Measurements from ENCODE around the gene TTC1. TPM values are rescaled to one million over a fixed set of nuclear protein-coding genes. Genes with fewer than 3 reads are reported as not detected.
"Not testable (repeated sequence)": the region's sequence is repeated elsewhere in the genome, so short reads cannot be mapped to it uniquely, and the experiment has no call there.

TTC1 gene
- total RNA-seq, 2 experiments from 2014 or later, result 46.9 to 57.2 TPM

DNA sequence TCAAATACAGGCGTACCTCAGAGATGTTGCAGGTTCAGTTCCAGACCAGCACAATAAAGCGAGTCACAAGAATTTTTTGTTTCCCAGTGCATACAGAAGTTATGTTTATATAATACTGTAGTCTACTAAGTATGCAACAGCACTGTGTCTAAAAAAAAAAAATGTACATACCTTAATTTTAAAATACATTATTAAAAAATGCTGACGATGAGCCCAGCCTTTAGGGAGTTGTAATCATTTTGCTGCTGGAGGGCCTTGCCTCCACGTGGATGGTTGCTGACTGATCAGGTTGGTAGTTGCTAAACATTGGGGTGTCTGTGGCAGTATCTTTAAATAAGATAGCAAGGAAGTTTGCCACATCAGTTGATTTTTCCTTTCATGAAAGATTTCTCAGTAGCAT lies 48.3 kb downstream of the TTC1 start:
- no peaks in the 10 kb centered on the region for H3K27me3 Mint-ChIP-seq
- no peak for DNase-seq
- H3K9me3 Mint-ChIP-seq, result no peaks in the 10 kb centered on the region
- H3K27ac Mint-ChIP-seq, result no peak overlapping the region
- ChIA-PET POLR2A (no interaction called here), CTCF (interaction anchor here (0.6 kb wide), 1 partner anchor 460 kb away, joined by 3 read pairs; no protein-coding TSS in a partner anchor)
- no peaks in the 10 kb centered on the region for H3K4me1 Mint-ChIP-seq
- peaks cover 39% of the 10 kb centered on the region for H3K36me3 Mint-ChIP-seq (ENCODE audit: low read depth)
- no peak overlapping the region for H3K4me3 Mint-ChIP-seq

DNA sequence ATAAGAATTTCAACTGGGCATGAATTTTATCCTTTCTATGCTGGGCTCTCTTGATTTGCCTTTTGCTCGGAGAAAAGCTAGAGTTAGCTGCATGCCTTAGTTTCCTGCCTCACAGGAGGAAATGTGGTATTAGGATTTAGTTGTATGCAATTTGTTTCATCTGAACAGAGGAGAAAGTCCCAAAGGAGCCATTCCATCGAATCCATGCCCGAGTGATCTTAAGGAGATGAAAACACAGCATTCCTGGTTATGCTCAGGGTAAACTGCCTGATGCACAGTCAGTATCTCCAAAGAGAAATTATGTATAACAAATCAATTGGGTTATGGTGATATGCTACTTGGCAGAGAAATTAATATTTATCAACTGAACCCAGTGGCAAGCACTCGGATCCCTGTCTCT lies 51.1 kb downstream of the TTC1 start:
- DNase-seq, result no peak
- CTCF ChIA-PET, result interaction anchor here (1.1 to 1.3 kb wide), 2 partner anchors 9 to 38 kb away, joined by 3 to 4 read pairs; no protein-coding TSS in a partner anchor
- H3K4me3 Mint-ChIP-seq, result no peak overlapping the region
- H3K27ac Mint-ChIP-seq, result no peak overlapping the region
- no peaks in the 10 kb centered on the region for H3K9me3 Mint-ChIP-seq
- POLR2A ChIA-PET, result no interaction called here
- H3K27me3 Mint-ChIP-seq, result no peaks in the 10 kb centered on the region
- H3K36me3 Mint-ChIP-seq (ENCODE audit: low read depth), result peaks cover 36% of the 10 kb centered on the region
- no peaks in the 10 kb centered on the region for H3K4me1 Mint-ChIP-seq

DNA sequence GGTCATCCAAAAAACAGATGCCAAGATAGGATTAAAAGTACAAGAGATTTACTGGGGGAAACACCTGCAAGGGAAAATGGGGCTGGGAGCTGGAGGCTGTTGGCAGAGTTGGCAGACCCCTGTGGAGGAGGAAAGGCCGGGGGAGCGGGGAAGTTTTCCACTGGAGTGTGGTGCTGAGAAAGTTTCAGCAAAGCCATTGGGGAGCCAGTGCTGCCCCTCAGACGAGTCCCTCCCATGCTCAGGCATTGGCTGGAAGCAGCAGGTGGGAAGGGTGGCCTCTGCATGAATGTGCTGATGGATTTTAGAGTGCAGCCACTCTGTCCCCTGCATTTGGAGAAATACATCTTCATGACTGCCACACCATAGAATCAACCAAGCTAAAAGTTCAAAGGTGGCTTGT lies 52.8 kb downstream of the TTC1 start:
- H3K9me3 Mint-ChIP-seq, result no peaks in the 10 kb centered on the region
- no peak for DNase-seq
- H3K4me1 Mint-ChIP-seq, result no peaks in the 10 kb centered on the region
- H3K36me3 Mint-ChIP-seq (ENCODE audit: low read depth), result peaks cover 22% of the 10 kb centered on the region
- H3K27ac Mint-ChIP-seq, result no peak overlapping the region
- ChIA-PET POLR2A (no interaction called here), CTCF (no interaction called here)
- H3K27me3 Mint-ChIP-seq, result no peaks in the 10 kb centered on the region
- H3K4me3 Mint-ChIP-seq, result no peak overlapping the region

DNA sequence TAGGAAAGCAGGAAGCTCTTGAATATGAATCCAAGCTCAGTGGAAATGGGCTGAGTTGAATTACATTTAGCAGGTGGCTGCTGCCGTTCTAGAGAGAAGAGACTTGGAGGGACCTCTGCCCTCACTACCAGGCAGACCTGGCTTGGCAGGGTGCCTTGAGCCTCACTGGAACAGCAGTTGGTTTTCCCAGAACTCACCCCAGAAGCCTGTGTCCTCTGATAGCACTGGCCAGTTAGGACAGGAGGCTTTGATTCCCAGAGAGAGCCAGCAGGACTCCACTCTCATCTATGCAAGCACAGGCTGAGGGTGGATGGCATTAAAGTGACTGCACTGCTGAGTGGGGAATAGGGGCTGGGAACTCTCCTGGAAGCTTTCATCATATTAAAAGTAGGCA lies 55.5 kb downstream of the TTC1 start:
- Mint-ChIP-seq H3K4me1 (no peaks in the 10 kb centered on the region), H3K27ac (no peak overlapping the region), H3K9me3 (no peaks in the 10 kb centered on the region), H3K36me3 (ENCODE audit: low read depth) (peaks cover 15% of the 10 kb centered on the region), H3K27me3 (no peaks in the 10 kb centered on the region), H3K4me3 (no peak overlapping the region)
- ChIA-PET POLR2A (no interaction called here), CTCF (interaction anchor here (0.6 to 1.3 kb wide), 3 partner anchors 15 to 53 kb away, joined by 3 to 4 read pairs (median 3); no protein-coding TSS in a partner anchor)
- DNase-seq, result no peak

DNA sequence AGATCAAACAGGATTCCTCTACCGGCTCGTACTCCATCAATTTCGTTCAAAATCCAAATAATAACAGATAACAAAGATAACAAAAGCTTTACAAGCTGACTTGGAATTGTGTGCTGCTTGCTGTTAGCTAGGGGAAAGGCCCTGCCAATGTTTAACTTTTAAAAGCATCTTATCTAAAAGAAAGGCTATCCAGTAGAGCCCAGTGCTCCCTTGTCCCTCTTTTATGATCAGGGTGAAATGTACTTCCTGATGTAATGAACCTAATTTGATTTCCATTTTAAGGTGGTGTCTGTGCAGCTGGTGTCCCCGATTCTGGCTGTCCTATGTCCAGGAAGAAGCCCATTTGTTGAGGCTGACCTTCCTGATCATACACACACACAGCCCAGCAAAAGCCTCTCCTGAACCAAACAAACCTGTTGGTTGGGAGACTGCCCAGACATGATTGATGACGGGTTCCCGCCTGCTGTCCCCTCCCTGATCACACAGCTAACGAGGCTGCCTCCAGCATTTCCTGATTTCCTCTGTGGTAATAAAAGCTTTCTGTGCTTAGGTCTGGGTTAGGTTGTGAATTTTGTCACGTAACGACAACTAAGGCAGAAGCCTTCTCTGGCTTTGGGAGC lies 56.2 kb downstream of the TTC1 start:
- DNase-seq, result no peak
- H3K4me3 Mint-ChIP-seq, result no peak overlapping the region
- no peaks in the 10 kb centered on the region for H3K4me1 Mint-ChIP-seq
- H3K9me3 Mint-ChIP-seq, result no peaks in the 10 kb centered on the region
- H3K36me3 Mint-ChIP-seq (ENCODE audit: low read depth), result peaks cover 11% of the 10 kb centered on the region
- peak overlapping the region; percentile 31 for H3K27ac Mint-ChIP-seq
- no peaks in the 10 kb centered on the region for H3K27me3 Mint-ChIP-seq
- CTCF ChIA-PET, result interaction anchor here (1.4 kb wide), 1 partner anchor 9 kb away, joined by 3 read pairs; no protein-coding TSS in a partner anchor
- POLR2A ChIA-PET, result no interaction called here

GRCh38 chr5:160069120-160069519 lies 60.2 kb downstream of the TTC1 start:
- CTCF ChIA-PET, result interaction anchor here (0.7 to 1.0 kb wide), 4 partner anchors 9 to 39 kb away, joined by 3 to 5 read pairs (median 4); no protein-coding TSS in a partner anchor
- H3K27me3 Mint-ChIP-seq; H3K4me3 Mint-ChIP-seq; POLR2A ChIA-PET; DNase-seq; H3K9me3 Mint-ChIP-seq; H3K4me1 Mint-ChIP-seq; H3K36me3 Mint-ChIP-seq (ENCODE audit: low read depth); H3K27ac Mint-ChIP-seq: not testable (repeated sequence)

DNA sequence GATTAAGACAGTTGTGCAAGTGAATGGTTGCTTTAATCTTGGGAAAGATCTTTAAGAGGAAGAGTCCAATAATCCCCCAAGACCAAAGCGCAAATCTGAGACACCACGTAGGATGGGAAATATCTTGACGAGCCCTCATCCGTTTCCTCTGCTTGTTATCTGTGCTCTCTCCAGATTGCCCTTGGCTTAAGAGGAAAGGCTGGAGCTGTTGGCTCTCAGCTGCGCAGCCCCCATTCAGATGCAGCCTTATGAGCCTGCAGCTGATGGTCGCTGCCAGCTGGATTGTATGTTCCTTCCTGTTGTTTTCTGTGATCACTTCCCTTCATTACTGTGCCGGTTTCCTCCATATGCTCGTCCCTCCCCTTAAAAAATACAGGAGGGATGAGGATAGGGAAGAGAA lies 62.6 kb downstream of the TTC1 start:
- Mint-ChIP-seq H3K4me1 (peaks cover 6% of the 10 kb centered on the region), H3K36me3 (ENCODE audit: low read depth) (no peaks in the 10 kb centered on the region), H3K27ac (no peak overlapping the region), H3K27me3 (no peaks in the 10 kb centered on the region), H3K4me3 (no peak overlapping the region), H3K9me3 (no peaks in the 10 kb centered on the region)
- ChIA-PET POLR2A (no interaction called here), CTCF (interaction anchor here (1.4 to 1.7 kb wide), 2 partner anchors 37 to 50 kb away, joined by 4 to 6 read pairs; no protein-coding TSS in a partner anchor)
- no peak for DNase-seq

DNA sequence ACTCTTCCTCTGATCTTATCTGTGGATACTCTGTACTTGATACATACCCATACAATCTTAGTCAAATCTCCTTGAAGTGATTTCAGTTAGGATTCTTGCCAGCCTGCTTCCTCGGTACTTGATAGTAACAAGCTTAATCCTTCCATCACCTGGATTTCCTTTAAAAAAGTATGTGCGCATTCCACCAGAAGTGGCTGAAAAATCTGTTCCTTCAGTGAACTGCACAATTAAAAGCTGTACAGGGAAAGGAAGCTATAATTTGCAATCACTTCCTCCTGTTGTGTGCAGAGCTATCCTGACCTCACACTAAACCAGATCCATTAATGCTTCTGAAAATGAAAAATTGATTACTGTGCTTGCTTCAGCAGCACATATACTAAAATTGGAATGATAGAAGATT lies 63.0 kb downstream of the TTC1 start:
- Mint-ChIP-seq H3K4me3 (no peak overlapping the region), H3K36me3 (ENCODE audit: low read depth) (no peaks in the 10 kb centered on the region)
- POLR2A ChIA-PET, result no interaction called here

GRCh38 chr5:160075073-160075472 lies 66.1 kb downstream of the TTC1 start:
- DNase-seq, result no peak
- Mint-ChIP-seq H3K36me3 (ENCODE audit: low read depth) (no peaks in the 10 kb centered on the region), H3K4me1 (peaks cover 6% of the 10 kb centered on the region), H3K9me3 (no peaks in the 10 kb centered on the region), H3K27me3 (no peaks in the 10 kb centered on the region), H3K4me3 (no peak overlapping the region), H3K27ac (no peak overlapping the region)
- ChIA-PET POLR2A (no interaction called here), CTCF (no interaction called here)

More for the DNA sequence above, 63.0 kb downstream of the TTC1 start:
- no peak for DNase-seq
- CTCF ChIA-PET, result interaction anchor here (1.4 to 1.7 kb wide), 2 partner anchors 36 to 50 kb away, joined by 4 to 6 read pairs; no protein-coding TSS in a partner anchor
- Mint-ChIP-seq H3K27me3 (no peaks in the 10 kb centered on the region), H3K4me1 (peaks cover 6% of the 10 kb centered on the region), H3K9me3 (no peaks in the 10 kb centered on the region), H3K27ac (no peak overlapping the region)

- Mint-ChIP-seq H3K9me3 (no peaks in the 10 kb centered on the region), H3K4me3 (no peak overlapping the region), H3K27me3 (no peaks in the 10 kb centered on the region), H3K27ac (no peak overlapping the region), H3K4me1 (peaks cover 4% of the 10 kb centered on the region), H3K36me3 (ENCODE audit: low read depth) (no peaks in the 10 kb centered on the region)
- ChIA-PET POLR2A (no interaction called here), CTCF (no interaction called here)
- no peak for DNase-seq
These were observed 68.1 kb downstream of the TTC1 start for GRCh38 chr5:160076997-160077396.

DNA sequence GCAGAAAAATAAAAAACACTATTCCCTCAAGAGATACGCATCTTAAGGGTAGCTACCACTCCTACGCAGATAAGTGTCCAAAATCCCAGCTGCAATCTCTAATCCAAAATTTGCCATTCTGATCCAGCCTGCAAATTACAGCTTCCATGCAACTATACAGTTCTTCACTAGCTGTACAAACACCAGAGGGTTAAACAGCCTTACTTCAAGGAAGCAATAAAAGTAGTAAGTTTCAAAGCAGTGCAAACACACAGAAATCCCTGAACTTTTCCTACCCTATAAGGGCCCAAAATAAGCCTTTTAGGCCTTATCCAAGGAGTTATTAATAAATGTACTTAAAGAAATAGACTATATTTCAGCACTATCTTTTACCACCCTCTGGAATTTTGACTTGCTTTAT lies 70.8 kb downstream of the TTC1 start:
- H3K27ac Mint-ChIP-seq, result no peak overlapping the region
- ChIA-PET CTCF (interaction anchor here (0.6 to 1.6 kb wide), 3 partner anchors 12 to 30 kb away, joined by 3 to 4 read pairs (median 4); no protein-coding TSS in a partner anchor), POLR2A (interaction anchor here (0.5 kb wide), 1 partner anchor 35 kb away, joined by 6 read pairs; no protein-coding TSS in a partner anchor)
- no peak for DNase-seq
- H3K9me3 Mint-ChIP-seq, result no peaks in the 10 kb centered on the region
- H3K36me3 Mint-ChIP-seq (ENCODE audit: low read depth), result no peaks in the 10 kb centered on the region
- H3K4me1 Mint-ChIP-seq, result peaks cover 2% of the 10 kb centered on the region
- no peak overlapping the region for H3K4me3 Mint-ChIP-seq
- no peaks in the 10 kb centered on the region for H3K27me3 Mint-ChIP-seq

GRCh38 chr5:160081495-160081894 lies 72.6 kb downstream of the TTC1 start:
- Mint-ChIP-seq H3K4me3 (no peak overlapping the region), H3K4me1 (peaks cover 2% of the 10 kb centered on the region), H3K9me3 (no peaks in the 10 kb centered on the region), H3K27me3 (no peaks in the 10 kb centered on the region), H3K27ac (no peak overlapping the region), H3K36me3 (ENCODE audit: low read depth) (no peaks in the 10 kb centered on the region)
- POLR2A ChIA-PET, result no interaction called here
- CTCF ChIA-PET, result interaction anchor here (0.5 to 0.9 kb wide), 3 partner anchors 18 to 126 kb away, joined by 3 read pairs; no protein-coding TSS in a partner anchor
- DNase-seq, result no peak

DNA sequence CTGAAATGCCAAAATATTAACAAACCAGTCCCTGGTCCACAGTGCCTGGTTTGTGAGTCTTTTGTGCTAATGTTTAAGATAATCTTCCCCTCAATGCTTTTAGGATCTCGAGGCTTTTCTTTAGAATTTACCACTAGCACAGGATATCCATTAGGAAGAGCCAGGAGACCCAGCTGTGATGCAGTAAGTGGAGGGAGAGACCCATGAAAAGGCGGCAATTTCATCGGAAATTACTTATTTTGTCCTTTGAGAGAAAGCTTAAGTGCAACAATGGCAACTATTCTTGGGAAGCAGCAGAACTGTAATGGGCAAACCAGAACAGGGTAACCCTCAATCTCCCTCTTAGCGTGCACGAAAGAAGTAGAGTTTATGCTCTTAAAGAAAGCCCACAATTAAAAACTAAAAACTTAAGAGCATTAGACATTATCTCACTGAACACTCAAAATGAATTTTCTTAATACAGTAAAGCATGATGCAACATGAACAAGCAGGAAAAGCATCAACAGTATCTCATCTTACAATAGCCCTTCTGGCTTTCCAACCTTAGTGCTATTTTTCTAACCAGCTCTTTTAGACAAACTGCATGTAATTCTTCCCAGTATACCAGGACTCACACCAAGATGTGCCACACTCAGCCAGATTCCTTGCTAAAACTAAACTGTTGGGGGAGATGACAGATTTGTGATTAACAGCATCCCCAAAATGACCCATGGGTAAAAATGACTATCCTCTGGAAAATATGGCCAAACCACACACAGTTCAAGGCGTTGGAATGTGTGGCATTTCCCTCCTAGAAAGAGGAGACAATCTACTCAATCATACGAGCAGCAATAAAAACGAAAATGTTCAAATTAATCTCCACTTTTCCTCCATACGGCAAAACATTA lies 73.9 kb downstream of the TTC1 start:
- no peaks in the 10 kb centered on the region for H3K9me3 Mint-ChIP-seq
- no peaks in the 10 kb centered on the region for H3K36me3 Mint-ChIP-seq (ENCODE audit: low read depth)
- DNase-seq, result no peak
- CTCF ChIA-PET, result no interaction called here
- no peaks in the 10 kb centered on the region for H3K27me3 Mint-ChIP-seq
- no peak overlapping the region for H3K4me3 Mint-ChIP-seq
- peaks cover 2% of the 10 kb centered on the region for H3K4me1 Mint-ChIP-seq
- POLR2A ChIA-PET, result no interaction called here
- no peak overlapping the region for H3K27ac Mint-ChIP-seq

Measured in activated CD4-positive, alpha-beta T cell treated with anti-CD3 and anti-CD28 coated beads, Interleukin-2, amount 10 ng/mL, durations not matched to agents 7 days and 5 days (primary cell).